ENCODE results near the gene COPS6.

Gene COPS6

GRCh38 chr7:100079024-100079560 lies 9.7 kb upstream of the COPS6 start:
- DNase-seq (ENCODE audit: low read depth in 2 of 2) = no peak

- no peak for DNase-seq (ENCODE audit: low read depth in 2 of 2)
Observed at GRCh38 chr7:100080907-100081534, 7.7 kb upstream of the COPS6 start.

- DNase-seq (ENCODE audit: low read depth in 2 of 2) = peak; percentile 95 to 97
Observed at GRCh38 chr7:100081535-100082102, 7.2 kb upstream of the COPS6 start, which contains the start of gene ZNF3. TSS of gene ZNF3 (minus strand) at chr7:100081723. CDS start at chr7:100077357, 4,366 bp downstream.

- no peak for DNase-seq (ENCODE audit: low read depth in 2 of 2)
Observed at GRCh38 chr7:100082978-100083377, 5.8 kb upstream of the COPS6 start.

- no peak for DNase-seq (ENCODE audit: low read depth in 2 of 2)
Observed at GRCh38 chr7:100085515-100085914, 3.3 kb upstream of the COPS6 start.

- no peak for DNase-seq (ENCODE audit: low read depth in 2 of 2)
Observed at GRCh38 chr7:100087055-100087750, 1.6 kb upstream of the COPS6 start.

- DNase-seq (ENCODE audit: low read depth in 2 of 2) = no peak
Observed at GRCh38 chr7:100088095-100088620, 611 bp upstream of the COPS6 start.

- DNase-seq (ENCODE audit: low read depth in 2 of 2) = no peak
Observed at GRCh38 chr7:100089458-100090196, 858 bp downstream of the COPS6 start.

GRCh38 chr7:100090527-100091410 lies 2.0 kb downstream of the COPS6 start:
- no peak for DNase-seq (ENCODE audit: low read depth in 2 of 2)

- no peak for DNase-seq (ENCODE audit: low read depth in 2 of 2)
Observed at GRCh38 chr7:100091411-100092181, 2.8 kb downstream of the COPS6 start.

GRCh38 chr7:100093054-100093453 lies 4.3 kb downstream of the COPS6 start:
- DNase-seq (ENCODE audit: low read depth in 2 of 2) = no peak

- DNase-seq (ENCODE audit: low read depth in 2 of 2) = no peak
Observed at GRCh38 chr7:100093498-100093897, 4.7 kb downstream of the COPS6 start.

- no peak for DNase-seq (ENCODE audit: low read depth in 2 of 2)
Observed at GRCh38 chr7:100093925-100094486, 5.2 kb downstream of the COPS6 start.

- DNase-seq (ENCODE audit: low read depth in 2 of 2) = no peak
Observed at GRCh38 chr7:100095289-100095688, 6.5 kb downstream of the COPS6 start.

GRCh38 chr7:100095704-100096103 lies 6.9 kb downstream of the COPS6 start:
- DNase-seq (ENCODE audit: low read depth in 2 of 2) = no peak

- no peak for DNase-seq (ENCODE audit: low read depth in 2 of 2)
Observed at GRCh38 chr7:100098913-100099312, 10.1 kb downstream of the COPS6 start.

- no peak for DNase-seq (ENCODE audit: low read depth in 2 of 2)
Observed at GRCh38 chr7:100099452-100099851, 10.7 kb downstream of the COPS6 start.

GRCh38 chr7:100100420-100101015 lies 11.7 kb downstream of the COPS6 start:
- peak; percentile 69 to 71 for DNase-seq (ENCODE audit: low read depth in 2 of 2)
